GM23248 (cell line): ENCODE results near the gene LRBA. TPM values are rescaled to one million over a fixed set of nuclear protein-coding genes. Genes with fewer than 3 reads are reported as not detected.

Experiments
- DNase-seq: peaks from one replicate; pipeline ENCODE4 v3.0.0-alpha.2; 2015
- H2AFZ ChIP-seq: fragments of 200-600 bp; sonication (generic); 2 replicates; pipeline ENCODE4 v1.6.1; 2016; ENCODE audit warnings: antibody characterized with exemption
- H3F3A ChIP-seq: fragments of 200-600 bp; sonication (generic); 2 replicates; pipeline ENCODE4 v1.6.1; 2016; ENCODE audit warnings: mild to moderate bottlenecking, antibody characterized with exemption, mixed run types; ENCODE audit not compliant: insufficient read depth
- H3K27ac ChIP-seq: fragments of 200-600 bp; sonication (generic); 2 replicates; pipeline ENCODE4 v1.5.1; 2016; ENCODE audit warnings: mild to moderate bottlenecking
- H3K27me3 ChIP-seq: fragments of 200-600 bp; sonication (generic); replicated peaks from 2 replicates; pipeline ENCODE4 v1.6.1; 2016; ENCODE audit warnings: mild to moderate bottlenecking; ENCODE audit not compliant: insufficient read depth
- H3K36me3 ChIP-seq: fragments of 200-600 bp; sonication (generic); 2 replicates; pipeline ENCODE4 v1.6.1; 2016; ENCODE audit warnings: low read depth, mild to moderate bottlenecking
- H3K4me1 ChIP-seq: fragments of 200-600 bp; sonication (generic); 2 replicates; pipeline ENCODE4 v1.6.1; 2016; ENCODE audit warnings: mild to moderate bottlenecking; ENCODE audit not compliant: insufficient read depth
- H3K4me2 ChIP-seq: fragments of 200-600 bp; sonication (generic); one replicate; pipeline ENCODE4 v1.6.1; 2016; ENCODE audit warnings: mild to moderate bottlenecking; ENCODE audit not compliant: unreplicated experiment
- H3K4me3 ChIP-seq: fragments of 200-600 bp; sonication (generic); 2 replicates; pipeline ENCODE4 v1.5.1; 2016; ENCODE audit warnings: mild to moderate bottlenecking
- H3K79me2 ChIP-seq: fragments of 200-600 bp; sonication (generic); 2 replicates; pipeline ENCODE4 v1.6.1; 2016; ENCODE audit warnings: mild to moderate bottlenecking; ENCODE audit not compliant: insufficient read depth
- H3K9ac ChIP-seq: fragments of 200-600 bp; sonication (generic); 2 replicates; pipeline ENCODE4 v1.6.1; 2016; ENCODE audit warnings: mild to moderate bottlenecking
- H3K9me2 ChIP-seq: fragments of 200-600 bp; sonication (generic); 2 replicates; pipeline ENCODE4 v1.6.1; 2016; ENCODE audit warnings: mixed run types, mild to moderate bottlenecking, moderate library complexity; ENCODE audit not compliant: insufficient read depth
- H3K9me3 ChIP-seq: fragments of 200-600 bp; sonication (generic); one replicate; pipeline ENCODE4 v1.6.1; 2017; ENCODE audit warnings: low read depth
- H4K20me1 ChIP-seq: fragments of 200-600 bp; sonication (generic); 2 replicates; pipeline ENCODE4 v1.6.0; 2016; ENCODE audit not compliant: insufficient read depth
- EZH2 ChIP-seq: fragments of 200-600 bp; sonication (generic); IDR thresholded peaks from 2 replicates; pipeline ENCODE4 v1.6.1; 2018; ENCODE audit warnings: antibody characterized with exemption, mild to moderate bottlenecking; ENCODE audit not compliant: insufficient read depth, poor library complexity, severe bottlenecking
- EZH2phosphoT487 ChIP-seq: fragments of 200-600 bp; sonication (generic); IDR thresholded peaks from 2 replicates; pipeline ENCODE4 v1.6.1; 2018; ENCODE audit warnings: antibody characterized with exemption, moderate library complexity, mild to moderate bottlenecking, low read depth; ENCODE audit not compliant: insufficient read depth
- WGBS, 2 experiments: methylation state at CpG; one replicate each; pipeline ENCODE4 v1.1.6; 2015 to 2017; ENCODE audit warnings: low lambda C conversion rate in 2 of 2, low coverage in 1 of 2; ENCODE audit errors: missing lambda C conversion rate in 2 of 2; 5-methylcytosine and 5-hydroxymethylcytosine counted together
- in situ Hi-C: fragments of 300-500 bp; cut with MboI; formaldehyde crosslinking; loops from 2 replicates; pipeline ENCODE4 v1.15.0; 2020
- polyA plus RNA-seq: library from polyadenylated mRNA; unstranded; fragments of >200 nt; fragmentation: Nextera tagmentation; extraction: Ambion mirVana; gene quantifications from 2 replicates; pipeline ENCODE4 v1.2.1, GENCODE V29; 2016
- total RNA-seq: library from RNA; depleted of rRNA; stranded (reverse); fragments of >200 nt; shearing (Covaris generic); gene quantifications from 2 replicates; pipeline ENCODE4 v1.2.3, GENCODE V29; 2014

The LRBA gene
- total and polyA plus RNA-seq, 2 experiments from 2014 or later: 6.6 to 17.8 TPM

DNA sequence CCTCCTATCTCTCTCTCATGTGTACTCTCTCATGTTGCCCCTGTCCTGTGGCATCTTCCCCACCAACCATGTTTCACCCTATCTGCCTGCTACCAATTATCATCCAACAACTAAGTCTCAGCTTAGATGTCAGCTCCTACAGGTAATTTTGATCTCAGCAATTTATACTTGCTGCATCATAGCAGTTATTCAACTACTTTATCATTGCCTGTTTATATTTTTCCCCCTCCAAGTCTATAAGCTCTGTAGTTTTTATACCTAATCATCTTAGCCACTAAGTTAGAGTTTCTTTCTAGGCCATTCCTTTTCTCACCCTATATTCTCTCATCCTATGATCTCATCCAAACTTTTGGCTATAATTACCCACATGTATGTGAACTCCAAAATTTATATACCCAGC is 382.4 kb downstream of the LRBA start:
- Histone ChIP-seq H4K20me1 (no peaks in the 10 kb centered on the region), H3K27me3 (no peaks in the 10 kb centered on the region)
- in situ Hi-C loops: no loop called here

DNA sequence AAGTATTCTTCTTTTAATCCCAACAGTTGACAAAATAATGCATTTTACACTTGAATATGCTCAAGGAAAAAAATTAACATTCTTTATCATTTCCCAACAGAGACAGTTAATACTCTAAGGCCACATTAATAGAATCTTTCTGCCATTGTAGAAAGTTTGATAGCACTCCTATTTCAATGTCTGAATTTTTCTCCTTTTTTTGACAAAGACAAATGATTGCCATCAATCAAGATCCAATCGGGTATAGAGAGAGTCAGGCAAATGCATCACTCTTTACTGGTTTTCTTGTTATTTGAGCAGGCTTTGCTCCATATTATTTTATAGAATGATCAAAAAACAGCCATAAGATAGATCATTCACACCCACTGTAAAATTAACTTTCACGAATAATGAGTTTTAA is 387.0 kb downstream of the LRBA start:
- H3K36me3 ChIP-seq: no peaks in the 10 kb centered on the region
- no peaks in the 10 kb centered on the region for H3K79me2 ChIP-seq
- H3K9me3 ChIP-seq: no peaks in the 10 kb centered on the region
- no peaks in the 10 kb centered on the region for H3K4me1 ChIP-seq
- in situ Hi-C loops: no loop called here
- H3K27ac ChIP-seq: no peak overlapping the region
- no peak overlapping the region for H3K9ac ChIP-seq
- H3K4me3 ChIP-seq: no peak overlapping the region
- no peaks in the 10 kb centered on the region for H3F3A ChIP-seq
- H2AFZ ChIP-seq: no peak overlapping the region
- H4K20me1 ChIP-seq: no peaks in the 10 kb centered on the region
- no peak overlapping the region for H3K4me2 ChIP-seq
- TF ChIP-seq EZH2: no peak
- no peak for TF ChIP-seq EZH2phosphoT487
- no peaks in the 10 kb centered on the region for H3K9me2 ChIP-seq
- 94 to 96% methylated on average over 2 of the region's 2 CpGs for WGBS, 2 experiments
- no peaks in the 10 kb centered on the region for H3K27me3 ChIP-seq
- DNase-seq: no peak

More for the DNA sequence above, 382.4 kb downstream of the LRBA start:
- Histone ChIP-seq H3K9me2 (no peaks in the 10 kb centered on the region), H3K4me3 (no peak overlapping the region), H3K79me2 (no peaks in the 10 kb centered on the region), H3K36me3 (no peaks in the 10 kb centered on the region), H3K9ac (no peak overlapping the region), H3K4me1 (no peaks in the 10 kb centered on the region), H3K9me3 (no peaks in the 10 kb centered on the region), H3F3A (no peaks in the 10 kb centered on the region), H2AFZ (no peak overlapping the region), H3K4me2 (no peak overlapping the region), H3K27ac (no peak overlapping the region)
- no peak for DNase-seq
- TF ChIP-seq EZH2phosphoT487: no peak
- TF ChIP-seq EZH2: no peak

- 97 to 98% methylated on average over 2 of the region's 2 CpGs for WGBS, 2 experiments
These were observed 390.1 kb downstream of the LRBA start for GRCh38 chr4:150625033-150625432.

GRCh38 chr4:150624055-150624454 is 391.0 kb downstream of the LRBA start:
- no peaks in the 10 kb centered on the region for H3K4me1 ChIP-seq
- no peaks in the 10 kb centered on the region for H3K9me3 ChIP-seq
- no peaks in the 10 kb centered on the region for H3K79me2 ChIP-seq
- H3F3A ChIP-seq: no peaks in the 10 kb centered on the region
- TF ChIP-seq EZH2phosphoT487 (no peak), EZH2 (no peak)
- no peaks in the 10 kb centered on the region for H3K9me2 ChIP-seq
- peaks cover 5% of the 10 kb centered on the region; the same call in 1 of the 2 replicates for H4K20me1 ChIP-seq
- H3K27me3 ChIP-seq: no peaks in the 10 kb centered on the region
- no peak overlapping the region for H3K4me2 ChIP-seq
- in situ Hi-C loops: no loop called here
- no peak for DNase-seq
- no peak overlapping the region for H3K9ac ChIP-seq
- no peaks in the 10 kb centered on the region for H3K36me3 ChIP-seq
- no peak overlapping the region for H3K27ac ChIP-seq
- H2AFZ ChIP-seq: no peak overlapping the region
- no peak overlapping the region for H3K4me3 ChIP-seq
- 84 to 89% methylated on average over 1 of the region's 1 CpG for WGBS, 2 experiments

More at GRCh38 chr4:150625033-150625432, 390.1 kb downstream of the LRBA start:
- no peak overlapping the region for H3K4me2 ChIP-seq
- H2AFZ ChIP-seq: no peak overlapping the region
- in situ Hi-C loops: no loop called here
- H4K20me1 ChIP-seq: peaks cover 5% of the 10 kb centered on the region; the same call in 1 of the 2 replicates
- no peaks in the 10 kb centered on the region for H3K79me2 ChIP-seq
- H3K4me1 ChIP-seq: no peaks in the 10 kb centered on the region
- H3K9me2 ChIP-seq: no peaks in the 10 kb centered on the region
- no peak overlapping the region for H3K9ac ChIP-seq
- H3K27ac ChIP-seq: no peak overlapping the region
- H3K36me3 ChIP-seq: no peaks in the 10 kb centered on the region
- H3K27me3 ChIP-seq: no peaks in the 10 kb centered on the region
- H3K4me3 ChIP-seq: no peak overlapping the region
- no peaks in the 10 kb centered on the region for H3K9me3 ChIP-seq
- DNase-seq: no peak
- TF ChIP-seq EZH2phosphoT487 (no peak), EZH2 (no peak)
- no peaks in the 10 kb centered on the region for H3F3A ChIP-seq

- Histone ChIP-seq H3F3A (no peaks in the 10 kb centered on the region), H3K79me2 (no peaks in the 10 kb centered on the region), H3K9ac (no peak overlapping the region), H3K27ac (no peak overlapping the region), H3K27me3 (no peaks in the 10 kb centered on the region), H3K4me1 (no peaks in the 10 kb centered on the region), H2AFZ (no peak overlapping the region), H3K9me2 (peaks cover under 1% of the 10 kb centered on the region; the same call in 1 of the 2 replicates), H3K9me3 (no peaks in the 10 kb centered on the region), H3K36me3 (no peaks in the 10 kb centered on the region), H3K4me2 (peak overlapping the region; percentile 34), H4K20me1 (peaks cover 5% of the 10 kb centered on the region; the same call in 1 of the 2 replicates), H3K4me3 (no peak overlapping the region)
- no peak for TF ChIP-seq EZH2
- no peak for TF ChIP-seq EZH2phosphoT487
- in situ Hi-C loops: no loop called here
- WGBS, 2 experiments: 14 to 32% methylated on average over 1 of the region's 1 CpG
- DNase-seq: peak; percentile 1
These were observed 396.0 kb downstream of the LRBA start for GRCh38 chr4:150619042-150619441.
